Esophagus muscularis mucosa (tissue), 4 donors: ENCODE measurements around the gene PPP1R3G. TPM values are rescaled to one million over a fixed set of nuclear protein-coding genes. Genes with fewer than 3 reads are reported as not detected.

ENCODE experiments used
- DNase-seq: peaks from one replicate; pipeline ENCODE4 v3.0.0-alpha.2; 2017; ENCODE audit errors: extremely low spot score
- H3K27ac ChIP-seq, 4 donors: fragments of 200-600 bp; sonication (generic); replicated peaks in 1 of 4; 1 replicate in 3 of 4; 2 replicates in 1 of 4; pipeline ENCODE4 v1.5.1; 2016 to 2019; ENCODE audit warnings: mild to moderate bottlenecking in 1 of 4
- H3K27me3 ChIP-seq, 4 donors: fragments of 200-600 bp; sonication (generic); one replicate each; pipeline versions ENCODE4 v1.5.1 to v1.6.0; 2016 to 2019
- H3K36me3 ChIP-seq, 4 donors: fragments of 200-600 bp; sonication (generic); one replicate each; pipeline ENCODE4 v1.5.1; 2016 to 2019
- H3K4me1 ChIP-seq, 4 donors: fragments of 200-600 bp; sonication (generic); one replicate each; pipeline ENCODE4 v1.5.1; 2016 to 2019
- H3K4me3 ChIP-seq, 4 donors: fragments of 200-600 bp; sonication (generic); 1 replicate in 2 of 4; 2 replicates in 2 of 4; pipeline ENCODE4 v1.5.1; 2016 to 2019; ENCODE audit warnings: mild to moderate bottlenecking in 4 of 4, moderate library complexity in 1 of 4
- H3K9me3 ChIP-seq, 4 donors: fragments of 200-600 bp; sonication (generic); 1 replicate in 3 of 4; 2 replicates in 1 of 4; pipeline ENCODE4 v1.5.1; 2016 to 2019
- CTCF ChIP-seq, 3 experiments: fragments of 200-600 bp in 2 of 3; fragments of 450-650 bp in 1 of 3; sonication (generic) in 2 of 3; IDR thresholded peaks; one replicate each; pipeline ENCODE4 v1.5.1; 2017 to 2019; ENCODE audit warnings: antibody characterized with exemption in 3 of 3, mild to moderate bottlenecking in 2 of 3, moderate library complexity in 1 of 3
- EP300 ChIP-seq: sonication (generic); formaldehyde crosslinking; IDR thresholded peaks from one replicate; pipeline ENCODE4 v1.6.1; 2017; ENCODE audit warnings: antibody characterized with exemption
- POLR2A ChIP-seq: fragments of 450-650 bp; IDR thresholded peaks from one replicate; pipeline ENCODE4 v1.6.1; 2017; ENCODE audit warnings: antibody characterized with exemption, moderate library complexity, mild to moderate bottlenecking, low read depth
- POLR2AphosphoS5 ChIP-seq, 2 donors: sonication (generic); formaldehyde crosslinking; IDR thresholded peaks; one replicate each; pipeline ENCODE4 v1.6.1; 2017; ENCODE audit warnings: antibody characterized with exemption in 2 of 2
- WGBS: methylation state at CpG from one replicate; pipeline ENCODE4 v1.1.5; 2018; 5-methylcytosine and 5-hydroxymethylcytosine counted together
- intact Hi-C: fragments of 100-400 bp; cut with DNase I; formaldehyde crosslinking; loops from one replicate; pipeline ENCODE4 v1.15.1; 2023
- total RNA-seq, 4 donors: library from RNA; depleted of rRNA; stranded (reverse); fragments of >200 nt; gene quantifications; one replicate each; pipeline versions ENCODE4 v1.1.0 to v1.2.1, GENCODE V29; 2016

The PPP1R3G gene
- total RNA-seq, 4 donors from 2014 or later, result 3.0 to 7.9 (median 5.5) TPM

DNA sequence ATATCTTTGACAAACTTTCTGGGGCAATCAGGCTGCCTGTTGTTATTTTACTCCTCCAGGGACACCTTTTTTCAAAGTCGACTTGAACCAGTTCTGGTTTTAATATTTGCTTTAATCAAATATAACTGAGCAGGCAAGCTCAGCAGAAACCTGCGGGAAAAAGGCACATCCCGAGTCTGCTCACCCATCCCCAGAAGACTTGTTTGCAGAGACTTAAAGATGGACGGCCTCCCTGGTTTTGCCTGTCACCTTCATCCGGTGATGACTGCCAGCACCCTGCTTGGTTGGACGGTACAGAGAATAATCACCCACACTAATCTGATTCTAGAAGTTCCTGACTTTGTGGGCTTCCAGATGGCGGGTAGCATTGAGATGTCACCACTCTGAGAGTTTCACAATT lies 36.8 kb downstream of the PPP1R3G start:
- intact Hi-C loops, result no loop called here
- Histone ChIP-seq H3K36me3 (no peaks in the 10 kb centered on the region), H3K4me1 (no peaks in the 10 kb centered on the region), H3K27ac (no peak overlapping the region), H3K27me3 (no peaks in the 10 kb centered on the region), H3K4me3 (no peak overlapping the region), H3K9me3 (no peaks in the 10 kb centered on the region)
- no peak for DNase-seq
- WGBS, result 80% methylated on average over 7 of the region's 7 CpGs
- TF ChIP-seq CTCF (IDR thresholded peaks at IDR 0.05) (no peak), EP300 (no peak), POLR2A (no peak), POLR2AphosphoS5 (IDR thresholded peaks at IDR 0.05) (no peak)

DNA sequence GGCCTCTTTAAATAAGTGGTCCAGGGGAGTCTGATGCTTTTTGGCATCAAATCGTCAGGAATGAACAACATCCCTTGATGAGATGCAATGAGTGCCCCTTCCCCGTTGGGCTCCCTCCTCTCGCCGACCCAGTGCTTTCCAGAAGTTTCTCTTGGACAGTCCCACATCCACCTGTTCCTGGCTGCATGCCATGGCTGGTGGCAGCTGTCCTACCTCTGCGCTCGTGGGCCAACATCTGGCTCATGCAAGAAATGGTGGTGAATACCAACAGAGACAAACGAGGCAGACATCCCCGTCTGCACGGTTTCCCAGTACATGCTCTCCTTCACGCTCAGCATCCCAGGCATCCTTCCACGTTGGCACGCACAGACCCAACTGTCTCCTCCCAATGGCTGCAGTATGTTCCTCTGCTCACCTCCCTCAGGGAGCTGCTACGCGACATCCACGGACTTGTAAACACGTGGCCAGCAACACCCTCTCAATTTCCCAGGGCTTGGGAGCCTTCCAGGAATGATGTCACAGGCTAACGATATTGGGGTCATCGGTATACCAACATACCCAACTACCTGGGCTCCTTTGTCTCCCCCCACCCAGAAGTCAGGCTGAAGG lies 37.5 kb downstream of the PPP1R3G start:
- no peaks in the 10 kb centered on the region for H3K36me3 ChIP-seq
- H3K4me3 ChIP-seq, result no peak overlapping the region
- no peak for DNase-seq
- intact Hi-C loops, result no loop called here
- TF ChIP-seq EP300 (no peak), POLR2A (no peak), POLR2AphosphoS5 (IDR thresholded peaks at IDR 0.05) (no peak), CTCF (IDR thresholded peaks at IDR 0.05) (no peak)
- H3K27ac ChIP-seq, result no peak overlapping the region
- H3K9me3 ChIP-seq, result no peaks in the 10 kb centered on the region
- no peaks in the 10 kb centered on the region for H3K27me3 ChIP-seq
- no peaks in the 10 kb centered on the region for H3K4me1 ChIP-seq
- WGBS, result 92% methylated on average over 18 of the region's 18 CpGs

DNA sequence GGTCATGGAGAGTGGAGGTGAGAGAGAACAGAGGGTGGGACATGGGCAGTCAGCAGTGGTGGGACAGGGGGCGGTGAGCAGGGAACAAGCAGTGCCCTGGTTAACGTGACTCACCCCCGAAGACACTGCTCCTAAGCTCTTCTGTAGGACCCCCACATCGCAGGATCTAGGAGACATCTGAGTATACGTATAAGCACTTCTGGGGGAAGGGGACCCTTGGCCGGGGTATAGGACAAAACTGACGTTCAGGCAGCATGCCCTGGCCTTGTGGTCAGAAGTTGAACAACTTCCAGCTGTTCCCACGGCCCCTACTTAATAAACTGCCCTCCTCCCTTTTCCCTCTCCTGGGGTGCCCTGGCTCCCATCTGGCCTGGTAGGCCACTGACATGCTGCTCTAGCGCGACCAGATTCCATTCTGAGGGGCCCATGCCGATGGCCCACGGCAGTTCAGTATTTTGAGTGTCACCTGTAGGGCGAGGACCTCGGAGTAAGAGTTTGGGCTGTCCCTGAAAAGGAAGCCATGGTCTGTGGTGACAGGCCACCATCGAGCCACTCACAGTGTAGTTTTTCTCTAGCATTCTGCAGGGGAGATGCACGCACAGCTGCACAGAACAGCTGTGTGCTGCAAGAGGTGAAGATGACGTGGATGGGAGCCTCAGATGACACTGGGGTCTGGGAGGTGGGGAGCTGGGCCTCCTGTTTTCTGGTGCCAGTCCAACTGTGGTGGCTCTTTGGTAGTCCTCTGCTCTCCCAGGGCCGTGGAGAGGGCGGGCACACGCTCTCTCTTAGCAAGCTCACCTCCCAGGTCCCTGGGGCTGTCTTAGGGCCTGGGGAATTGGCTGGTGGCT lies 38.4 kb downstream of the PPP1R3G start:
- no peaks in the 10 kb centered on the region for H3K4me1 ChIP-seq
- intact Hi-C loops, result no loop called here
- H3K4me3 ChIP-seq, result no peak overlapping the region
- DNase-seq, result no peak
- H3K27ac ChIP-seq, result no peak overlapping the region
- no peaks in the 10 kb centered on the region for H3K27me3 ChIP-seq
- 86% methylated on average over 12 of the region's 20 CpGs for WGBS
- TF ChIP-seq POLR2AphosphoS5 (IDR thresholded peaks at IDR 0.05), result no peak
- TF ChIP-seq CTCF (IDR thresholded peaks at IDR 0.05), result no peak
- no peak for TF ChIP-seq POLR2A
- no peak for TF ChIP-seq EP300
- H3K9me3 ChIP-seq, result no peaks in the 10 kb centered on the region
- no peaks in the 10 kb centered on the region for H3K36me3 ChIP-seq

DNA sequence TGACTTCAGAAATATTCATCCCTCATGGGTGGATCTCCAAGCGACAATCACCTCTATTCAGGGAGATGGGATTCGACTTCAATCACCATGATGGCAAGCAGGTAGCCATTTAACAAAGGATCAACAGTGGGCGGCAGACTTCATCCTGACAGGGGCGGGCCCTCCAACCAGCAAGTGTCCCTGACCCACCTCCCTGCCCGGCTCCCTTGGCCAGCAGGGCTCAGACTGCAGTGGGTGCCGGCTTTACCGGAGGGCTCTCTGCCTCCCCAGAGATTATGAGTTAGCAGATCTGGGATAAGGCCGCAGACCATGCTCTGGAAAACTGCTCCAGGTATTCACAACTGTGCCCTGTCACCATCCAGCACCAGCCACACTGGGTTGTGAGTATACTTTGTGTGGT lies 39.4 kb downstream of the PPP1R3G start:
- TF ChIP-seq CTCF (IDR thresholded peaks at IDR 0.05) (no peak), POLR2AphosphoS5 (IDR thresholded peaks at IDR 0.05) (no peak), POLR2A (no peak), EP300 (no peak)
- intact Hi-C loops, result no loop called here
- DNase-seq, result no peak
- Histone ChIP-seq H3K9me3 (no peaks in the 10 kb centered on the region), H3K27ac (no peak overlapping the region), H3K4me1 (no peaks in the 10 kb centered on the region), H3K36me3 (no peaks in the 10 kb centered on the region), H3K4me3 (no peak overlapping the region), H3K27me3 (no peaks in the 10 kb centered on the region)
- 96% methylated on average over 5 of the region's 8 CpGs for WGBS
